ENCODE results near the gene MPRIP.

- TF ChIP-seq CTCF (IDR thresholded peaks at IDR 0.05): peak in 1 of 6 experiments; percentile 15
- TF ChIP-seq POLR2A (IDR thresholded peaks at IDR 0.05): no peak
Measured at GRCh38 chr17:17079336-17079735, 37.1 kb downstream of the MPRIP start.

All from Peyer's patch (tissue), 4 donors.